Measurements from ENCODE around the gene SENP5. TPM values are rescaled to one million over a fixed set of nuclear protein-coding genes. Genes with fewer than 3 reads are reported as not detected.

SENP5 gene
- total and polyA plus RNA-seq, 9 of the 15 experiments (the other 6 are each of a cell fraction or from before 2014, with no cell fraction given), result 18.3 to 59.7 (median 35.8) TPM

DNA sequence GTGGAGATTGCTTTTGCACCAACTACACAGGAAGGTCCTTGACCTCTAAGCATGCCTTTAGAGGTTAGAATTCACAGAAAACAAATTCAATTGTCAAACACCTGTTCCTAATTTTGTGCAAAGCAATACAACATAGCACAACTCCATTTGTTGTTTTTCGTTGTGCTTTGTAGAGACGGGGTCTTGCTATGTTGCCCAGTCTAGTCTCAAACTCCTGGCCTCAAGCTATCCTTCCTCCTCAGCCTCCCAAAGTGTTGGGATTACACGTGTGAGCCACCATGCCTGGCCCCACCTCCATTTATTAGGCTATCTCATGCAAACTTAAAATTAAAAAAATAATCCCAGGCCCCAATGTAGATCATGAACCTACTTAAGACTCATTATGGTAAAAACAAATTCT is 68.6 kb downstream of the SENP5 start (continued):
- TF ChIP-seq FOS (IDR thresholded peaks at IDR 0.05; ENCODE audit: extremely low read depth, insufficient read length) (no peak), ZNF121 (CRISPR knock-in tag; conservative IDR thresholded peaks at IDR 0.05) (peak; percentile 83), RBM25 (IDR thresholded peaks at IDR 0.05; ENCODE audit: low read depth, low read length, severe bottlenecking) (peak; percentile 45), POLR2AphosphoS5 (IDR thresholded peaks at IDR 0.05; ENCODE audit: control insufficient read depth, insufficient read depth, low read depth, low read length) (0 out of 2 replicates have a peak, but pooled peaks have one; percentile 16)

DNA sequence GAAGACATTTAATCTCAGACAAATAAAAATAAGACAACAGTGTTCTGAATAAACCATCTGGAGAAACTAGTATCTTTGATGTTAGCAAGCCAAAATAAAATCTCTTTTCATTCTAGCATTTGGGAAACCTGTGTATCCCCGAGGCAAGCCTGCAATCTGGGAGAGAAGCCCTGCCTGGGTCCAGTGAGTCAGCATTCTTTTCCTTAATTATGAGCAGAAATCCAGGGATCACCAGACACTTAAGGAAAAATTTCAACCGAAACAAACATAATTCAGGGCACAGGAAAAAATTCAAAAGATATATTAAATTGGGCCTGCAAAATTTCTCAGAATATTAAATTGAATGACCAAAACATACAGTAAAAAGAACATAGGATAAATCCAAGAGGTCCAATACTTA is 70.4 kb downstream of the SENP5 start:
- H3K36me3 ChIP-seq (ENCODE audit: control insufficient read depth, insufficient read depth, low read length), result peaks cover 76% of the 10 kb centered on the region
- BruUV-seq (replicated peaks), result no TSS peak
- in situ Hi-C loops (cut with MboI), result no loop called here
- no peaks in the 10 kb centered on the region for H4K20me1 ChIP-seq (replicated peaks; ENCODE audit: control insufficient read depth, insufficient read depth, low read length)
- ATAC-seq, result no peak
- DNase-seq (ENCODE audit: extremely low read depth in 1 of 4, low spot score in 3 of 4), result no peak
- H3K4me1 ChIP-seq (replicated peaks in 1 of 2; ENCODE audit: control insufficient read depth in 2 of 2, insufficient read depth in 2 of 2, low read length in 2 of 2), result peaks cover 5 to 9% of the 10 kb centered on the region in 2 experiments; a peak in 4 of 5 replicates
- intact Hi-C loops (cut with micrococcal nuclease), result no loop called here
- POLR2A ChIA-PET, result no interaction called here
- H3K79me2 ChIP-seq (ENCODE audit: control insufficient read depth, insufficient read depth, low read length), result peaks cover 57% of the 10 kb centered on the region
- CTCF ChIA-PET (ENCODE audit: low intra/inter-chr PET ratio), result interaction anchor here (0.5 kb wide), 1 partner anchor 531 kb away, joined by 3 read pairs; no protein-coding TSS in a partner anchor
- H3K27ac ChIP-seq (ENCODE audit: extremely low read depth, low read depth, low read length), result no peak overlapping the region
- TF ChIP-seq C11orf30 (IDR thresholded peaks at IDR 0.05; ENCODE audit: low read depth) (peak; percentile 38; the same call in 1 of the 2 replicates), POLR2AphosphoS5 (IDR thresholded peaks at IDR 0.05; ENCODE audit: control insufficient read depth, insufficient read depth, low read depth, low read length) (0 out of 2 replicates have a peak, but pooled peaks have one; percentile 13), POLR2H (tag; IDR thresholded peaks at IDR 0.05; ENCODE audit: low read depth) (0 out of 2 replicates have a peak, but pooled peaks have one; percentile 12), NFE2 (IDR thresholded peaks at IDR 0.05; ENCODE audit: low read depth) (peak; percentile 61), RBFOX2 (IDR thresholded peaks at IDR 0.05; ENCODE audit: low read depth, low read length) (0 out of 2 replicates have a peak, but pooled peaks have one; percentile 1), RBM22 (IDR thresholded peaks at IDR 0.05; ENCODE audit: low read depth, low read length, poor library complexity, severe bottlenecking) (no peak), ZBTB17 (CRISPR knock-in tag; IDR thresholded peaks at IDR 0.05) (no peak)
- TF ChIP-seq, protein P1, sequence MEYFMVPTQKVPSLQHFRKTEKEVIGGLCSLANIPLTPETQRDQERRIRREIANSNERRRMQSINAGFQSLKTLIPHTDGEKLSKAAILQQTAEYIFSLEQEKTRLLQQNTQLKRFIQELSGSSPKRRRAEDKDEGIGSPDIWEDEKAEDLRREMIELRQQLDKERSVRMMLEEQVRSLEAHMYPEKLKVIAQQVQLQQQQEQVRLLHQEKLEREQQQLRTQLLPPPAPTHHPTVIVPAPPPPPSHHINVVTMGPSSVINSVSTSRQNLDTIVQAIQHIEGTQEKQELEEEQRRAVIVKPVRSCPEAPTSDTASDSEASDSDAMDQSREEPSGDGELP (CRISPR knock-in tag; IDR thresholded peaks at IDR 0.05; ENCODE audit: borderline replicate concordance), result no peak
- H3K4me2 ChIP-seq (ENCODE audit: insufficient read depth, low read length), result no peak overlapping the region
- no peak overlapping the region for H3K4me3 ChIP-seq
- H3K27me3 ChIP-seq (ENCODE audit: control insufficient read depth in 2 of 2, insufficient read depth in 2 of 2, low read length in 2 of 2), result no peaks in the 10 kb centered on the region
- H2AFZ ChIP-seq (ENCODE audit: low read depth, low read length), result no peak overlapping the region
- no peaks in the 10 kb centered on the region for H3K9me3 ChIP-seq (replicated peaks; ENCODE audit: control insufficient read depth, insufficient read depth, low read depth, low read length)
- no peak for FAIRE-seq
- no peak overlapping the region for H3K9ac ChIP-seq (ENCODE audit: insufficient read depth in 1 of 2, low read depth in 2 of 2, low read length in 2 of 2)
- no peaks in the 10 kb centered on the region for H3K9me1 ChIP-seq (ENCODE audit: control insufficient read depth, insufficient read depth, low read length)
- WGBS (ENCODE audit: insufficient coverage, low coverage, missing lambda C conversion rate), result 86% methylated on average over 2 of the region's 2 CpGs

All from K562 (cell line).